SKM-1 (cell line): ENCODE measurements around the gene HDAC7.

Experiments
- DNase-seq: peaks from one replicate; lab custom pipeline; 2025; ENCODE audit not compliant: unreplicated experiment; lab: John Stamatoyannopoulos, UW

HDAC7 gene

GRCh38 chr12:47747596-47748506 is 71.9 kb downstream of the HDAC7 start:
- DNase-seq = no peak

- no peak for DNase-seq
Measured at GRCh38 chr12:47747126-47747525, 72.6 kb downstream of the HDAC7 start.

- DNase-seq = no peak
Measured at GRCh38 chr12:47746523-47746922, 73.2 kb downstream of the HDAC7 start.

- DNase-seq = no peak
Measured at GRCh38 chr12:47746073-47746472, 73.6 kb downstream of the HDAC7 start.

- DNase-seq = no peak
Measured at GRCh38 chr12:47745485-47746041, 74.1 kb downstream of the HDAC7 start.

DNA sequence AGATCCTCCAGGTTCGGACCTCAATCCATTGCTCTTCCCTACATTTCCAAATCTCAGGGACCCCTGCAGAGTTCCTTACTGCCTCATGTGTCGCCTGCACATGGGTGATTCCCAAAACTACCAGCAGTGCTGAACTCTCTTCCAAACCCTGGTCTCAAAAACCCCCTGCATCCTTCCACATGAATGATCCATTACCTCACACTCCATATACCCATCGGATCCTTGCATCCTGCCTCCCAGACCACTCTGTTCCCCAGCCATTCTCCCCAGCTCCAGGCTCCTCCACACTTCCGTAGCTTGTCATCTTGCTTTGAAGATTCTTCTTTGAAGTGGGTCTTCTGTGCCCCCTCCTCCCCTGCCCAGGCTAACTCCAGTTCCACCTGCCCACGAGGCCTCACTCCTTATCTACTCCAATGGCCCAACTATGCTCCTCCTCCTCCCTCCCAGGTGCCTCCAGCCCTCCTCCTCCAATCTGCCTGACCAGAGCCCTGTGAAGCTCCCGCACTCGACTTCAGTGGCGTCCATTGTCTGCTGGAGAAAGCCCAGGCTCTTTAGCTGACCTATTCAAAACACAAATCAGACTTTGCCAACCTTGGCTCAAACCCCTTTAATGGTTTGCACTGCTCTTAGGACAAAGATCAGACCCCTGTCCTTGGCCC is 74.8 kb downstream of the HDAC7 start:
- DNase-seq = no peak

- no peak for DNase-seq
Measured at GRCh38 chr12:47744005-47744651, 75.6 kb downstream of the HDAC7 start.

GRCh38 chr12:47743311-47743860 is 76.3 kb downstream of the HDAC7 start:
- no peak for DNase-seq

DNA sequence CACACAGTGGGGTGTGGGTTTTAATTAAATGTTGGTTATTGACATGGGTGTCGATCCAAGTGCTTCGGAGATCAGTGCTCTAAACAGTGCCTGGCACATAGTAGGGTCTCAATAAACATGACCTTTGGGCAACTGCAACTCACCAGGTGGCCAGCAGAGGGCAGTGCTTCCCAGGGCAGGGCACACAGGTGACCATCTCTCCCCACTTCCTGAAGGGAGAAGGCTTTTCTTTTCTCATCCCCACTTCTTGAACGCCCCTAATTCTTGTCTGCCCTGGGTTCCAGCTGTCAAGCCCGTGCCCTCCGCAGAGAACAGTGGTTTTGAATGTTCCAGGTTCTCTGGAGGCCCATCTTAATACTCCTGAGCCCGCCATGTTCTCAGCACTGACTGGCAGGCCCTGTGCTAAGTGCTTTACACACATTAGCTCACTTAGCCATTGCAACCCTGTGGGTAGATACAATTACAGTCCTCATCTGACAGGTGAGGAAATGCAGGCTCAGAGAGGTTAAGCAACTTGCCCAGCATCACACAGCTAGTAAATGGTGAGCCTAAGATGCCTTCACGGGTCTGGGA is 77.4 kb downstream of the HDAC7 start:
- no peak for DNase-seq

GRCh38 chr12:47741340-47741703 is 78.4 kb downstream of the HDAC7 start:
- DNase-seq = no peak

GRCh38 chr12:47740606-47741339 is 78.9 kb downstream of the HDAC7 start:
- no peak for DNase-seq

- no peak for DNase-seq
Measured at GRCh38 chr12:47739979-47740378, 79.7 kb downstream of the HDAC7 start.

GRCh38 chr12:47739297-47739696 is 80.4 kb downstream of the HDAC7 start:
- no peak for DNase-seq

- no peak for DNase-seq
Measured at GRCh38 chr12:47737936-47738594, 81.6 kb downstream of the HDAC7 start.

DNA sequence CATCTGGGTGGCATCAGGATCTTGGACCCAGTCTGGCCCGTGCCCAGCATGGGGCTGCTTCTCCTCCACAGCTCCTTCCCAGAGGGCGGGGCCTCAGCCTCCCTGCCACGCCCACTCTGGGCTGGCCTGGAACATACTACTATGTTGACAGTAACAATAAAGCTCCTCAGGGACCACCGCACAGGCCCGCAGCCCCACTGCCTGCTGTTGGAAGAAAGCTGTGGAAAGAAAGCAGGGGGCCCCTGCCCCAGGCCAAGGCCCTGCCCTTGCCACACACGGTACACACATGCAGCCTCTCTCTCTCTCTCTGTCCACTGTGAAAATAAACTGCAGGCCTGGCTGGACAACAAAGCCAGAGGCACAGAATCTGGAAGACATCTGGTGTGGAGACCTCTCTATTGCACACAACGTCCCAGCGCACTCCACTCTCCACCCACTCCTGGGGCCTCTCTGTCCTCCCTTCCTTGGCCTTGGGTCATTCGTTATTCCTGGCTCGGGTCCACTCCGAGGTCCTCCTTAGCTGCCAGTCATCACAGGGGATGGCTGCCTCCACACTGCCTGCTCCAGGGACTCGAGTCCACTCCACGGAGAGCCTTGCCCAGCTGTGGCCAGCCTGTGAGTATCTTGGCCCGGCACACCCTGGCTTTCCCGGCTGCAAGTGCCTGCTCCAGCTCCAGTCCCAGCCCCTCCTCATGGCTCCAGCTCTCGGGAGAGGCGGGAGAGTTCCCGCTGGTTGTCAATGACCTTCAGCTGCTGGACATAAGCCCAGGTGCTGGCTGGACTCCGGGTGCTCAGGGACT is 82.6 kb downstream of the HDAC7 start:
- DNase-seq = no peak

GRCh38 chr12:47736216-47736615 is 83.5 kb downstream of the HDAC7 start:
- DNase-seq = no peak

DNA sequence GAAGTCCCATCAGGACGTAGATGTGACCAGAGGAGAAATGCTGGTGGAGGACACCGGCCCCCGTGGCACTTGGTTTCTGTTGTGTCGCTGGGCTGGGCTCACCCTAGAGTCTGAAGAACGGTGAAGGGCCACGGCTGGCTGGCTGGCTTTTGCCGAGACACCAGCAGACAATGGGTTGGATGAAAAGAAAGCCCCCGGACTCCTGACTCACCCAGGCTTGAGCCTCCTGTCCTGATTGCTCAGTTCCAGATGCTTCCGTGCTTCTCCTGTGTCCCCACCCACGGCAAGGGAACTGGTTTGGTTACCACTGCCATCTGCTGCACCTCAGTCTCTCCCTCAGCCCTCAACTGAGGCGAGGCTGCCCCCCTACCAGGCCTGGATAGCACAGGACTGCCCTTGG is 84.1 kb downstream of the HDAC7 start:
- DNase-seq = no peak

DNA sequence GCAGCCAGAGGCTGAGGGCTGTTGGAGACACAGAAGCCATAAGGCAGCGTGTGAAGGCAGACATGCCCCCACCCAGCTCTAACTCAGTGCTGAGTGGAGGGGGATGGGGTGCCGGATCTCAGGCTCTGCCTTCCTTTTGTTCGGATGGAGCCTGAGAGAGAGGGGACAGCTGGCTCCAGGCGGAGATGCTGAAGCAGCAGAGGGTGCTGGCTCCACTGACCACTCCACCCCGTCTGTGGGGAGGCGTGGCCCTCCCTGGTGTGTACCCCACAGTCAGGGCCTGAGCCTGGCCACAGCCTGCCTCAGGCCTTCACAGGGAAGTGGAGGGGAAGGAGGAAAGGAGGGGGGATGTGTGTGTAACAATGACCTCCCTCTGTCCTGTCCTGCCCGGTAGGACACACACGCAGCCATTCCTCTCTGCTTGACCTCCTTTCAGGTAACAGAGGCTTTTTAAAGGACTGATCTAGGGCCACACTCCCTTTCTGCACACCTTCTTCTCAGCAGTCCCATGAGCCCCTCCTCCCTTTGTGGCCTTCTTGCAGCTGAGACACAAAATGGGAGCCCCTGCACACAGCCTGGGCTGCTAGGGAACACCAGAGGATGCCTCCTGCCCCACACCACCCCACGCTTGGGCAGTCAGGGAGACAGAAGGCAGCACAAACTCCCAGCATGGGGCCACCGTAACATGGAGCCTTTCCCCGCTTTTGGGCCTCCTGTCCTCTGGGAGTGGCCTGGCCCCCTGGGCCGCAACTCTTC is 84.8 kb downstream of the HDAC7 start:
- DNase-seq = no peak
